Measurements from ENCODE around the gene MYH7B.

The MYH7B gene

GRCh38 chr20:34925981-34926380 is 29.7 kb upstream of the MYH7B start:
- TF ChIP-seq CTCF (IDR thresholded peaks at IDR 0.05; ENCODE audit: insufficient read depth, low read length, poor library complexity, severe bottlenecking), result no peak

GRCh38 chr20:34926581-34926980 is 29.1 kb upstream of the MYH7B start:
- H3K4me3 ChIP-seq (replicated peaks; ENCODE audit: low read depth, low read length), result no peak overlapping the region
- H3K36me3 ChIP-seq (ENCODE audit: control insufficient read depth, insufficient read depth, low read length), result peaks cover 14% of the 10 kb centered on the region
- H3K27me3 ChIP-seq (replicated peaks; ENCODE audit: control insufficient read depth, insufficient read depth, low read length), result no peaks in the 10 kb centered on the region
- no peak for DNase-seq (ENCODE audit: extremely low read depth, insufficient read length)
- TF ChIP-seq CTCF (IDR thresholded peaks at IDR 0.05; ENCODE audit: insufficient read depth, low read length, poor library complexity, severe bottlenecking), result no peak

More at GRCh38 chr20:34925981-34926380, 29.7 kb upstream of the MYH7B start:
- DNase-seq (ENCODE audit: extremely low read depth, insufficient read length), result no peak
- H3K4me3 ChIP-seq (replicated peaks; ENCODE audit: low read depth, low read length), result no peak overlapping the region
- peaks cover 11% of the 10 kb centered on the region for H3K36me3 ChIP-seq (ENCODE audit: control insufficient read depth, insufficient read depth, low read length)
- H3K27me3 ChIP-seq (replicated peaks; ENCODE audit: control insufficient read depth, insufficient read depth, low read length), result no peaks in the 10 kb centered on the region

- Histone ChIP-seq H3K36me3 (ENCODE audit: control insufficient read depth, insufficient read depth, low read length) (peaks cover 15% of the 10 kb centered on the region), H3K27me3 (replicated peaks; ENCODE audit: control insufficient read depth, insufficient read depth, low read length) (no peaks in the 10 kb centered on the region), H3K4me3 (replicated peaks; ENCODE audit: low read depth, low read length) (no peak overlapping the region)
- no peak for DNase-seq (ENCODE audit: extremely low read depth, insufficient read length)
- TF ChIP-seq CTCF (IDR thresholded peaks at IDR 0.05; ENCODE audit: insufficient read depth, low read length, poor library complexity, severe bottlenecking), result no peak
Measured at GRCh38 chr20:34927736-34928135, 27.9 kb upstream of the MYH7B start.

- DNase-seq (ENCODE audit: extremely low read depth, insufficient read length), result no peak
- H3K27me3 ChIP-seq (replicated peaks; ENCODE audit: control insufficient read depth, insufficient read depth, low read length), result no peaks in the 10 kb centered on the region
- no peak overlapping the region for H3K4me3 ChIP-seq (replicated peaks; ENCODE audit: low read depth, low read length)
- peaks cover 15% of the 10 kb centered on the region for H3K36me3 ChIP-seq (ENCODE audit: control insufficient read depth, insufficient read depth, low read length)
- no peak for TF ChIP-seq CTCF (IDR thresholded peaks at IDR 0.05; ENCODE audit: insufficient read depth, low read length, poor library complexity, severe bottlenecking)
Measured at GRCh38 chr20:34928411-34928810, 27.3 kb upstream of the MYH7B start.

GRCh38 chr20:34931771-34932170 is 23.9 kb upstream of the MYH7B start:
- no peak overlapping the region for H3K4me3 ChIP-seq (replicated peaks; ENCODE audit: low read depth, low read length)
- peaks cover 18% of the 10 kb centered on the region for H3K36me3 ChIP-seq (ENCODE audit: control insufficient read depth, insufficient read depth, low read length)
- DNase-seq (ENCODE audit: extremely low read depth, insufficient read length), result no peak
- no peak for TF ChIP-seq CTCF (IDR thresholded peaks at IDR 0.05; ENCODE audit: insufficient read depth, low read length, poor library complexity, severe bottlenecking)
- no peaks in the 10 kb centered on the region for H3K27me3 ChIP-seq (replicated peaks; ENCODE audit: control insufficient read depth, insufficient read depth, low read length)

- peaks cover 21% of the 10 kb centered on the region for H3K36me3 ChIP-seq (ENCODE audit: control insufficient read depth, insufficient read depth, low read length)
- H3K4me3 ChIP-seq (replicated peaks; ENCODE audit: low read depth, low read length), result no peak overlapping the region
- TF ChIP-seq CTCF (IDR thresholded peaks at IDR 0.05; ENCODE audit: insufficient read depth, low read length, poor library complexity, severe bottlenecking), result no peak
- DNase-seq (ENCODE audit: extremely low read depth, insufficient read length), result no peak
- H3K27me3 ChIP-seq (replicated peaks; ENCODE audit: control insufficient read depth, insufficient read depth, low read length), result no peaks in the 10 kb centered on the region
Measured at GRCh38 chr20:34938466-34939163, 17.1 kb upstream of the MYH7B start.

Measured in GM06990 (cell line).